ENCODE measurements around the gene COA3. TPM values are rescaled to one million over a fixed set of nuclear protein-coding genes. Genes with fewer than 3 reads are reported as not detected.

Gene COA3
- total RNA-seq, 1 experiment from 2014 or later, result 48.8 TPM

DNA sequence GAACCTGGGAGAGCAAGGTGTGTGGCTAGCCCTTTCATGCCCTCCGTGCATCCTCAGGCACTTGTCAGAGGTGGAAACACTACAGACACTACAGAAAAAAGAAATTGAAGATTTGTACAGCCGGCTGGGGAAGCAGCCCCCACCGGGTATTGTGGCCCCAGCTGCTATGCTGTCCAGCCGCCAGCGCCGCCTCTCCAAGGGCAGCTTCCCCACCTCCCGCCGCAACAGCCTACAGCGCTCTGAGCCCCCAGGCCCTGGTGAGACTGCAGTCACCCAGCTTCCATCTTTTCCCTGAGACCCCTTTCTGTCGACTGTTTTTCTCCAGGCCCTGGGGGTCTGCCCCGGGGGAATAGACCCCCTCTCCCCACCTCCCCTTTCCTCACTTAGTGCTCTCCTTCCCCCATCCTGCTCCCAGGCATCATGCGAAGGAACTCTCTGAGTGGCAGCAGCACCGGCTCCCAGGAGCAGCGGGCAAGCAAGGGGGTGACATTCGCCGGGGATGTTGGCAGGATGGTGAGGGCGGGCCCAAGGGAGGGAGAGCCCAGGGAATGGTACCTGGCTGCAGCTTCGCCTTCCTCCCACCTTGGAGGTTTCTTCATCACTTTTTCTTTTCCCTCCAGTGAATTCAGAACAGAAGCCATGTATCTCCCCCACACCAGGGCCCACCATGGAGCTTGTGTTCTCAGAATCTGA, 2.3 kb downstream of the COA3 start:
- Histone ChIP-seq H3K9me3 (ENCODE audit: control insufficient read depth, insufficient read depth, low read depth, low read length) (no peaks in the 10 kb centered on the region), H3K27ac (ENCODE audit: low read length) (no peak overlapping the region), H3K4me1 (ENCODE audit: control insufficient read depth, insufficient read depth, low read length) (peaks cover 6% of the 10 kb centered on the region), H3K4me3 (ENCODE audit: low read depth in 2 of 2, low read length in 2 of 2) (no peak overlapping the region), H3K27me3 (ENCODE audit: control insufficient read depth, insufficient read depth, low read length) (no peaks in the 10 kb centered on the region), H3K36me3 (ENCODE audit: control insufficient read depth, insufficient read depth, low read length) (no peaks in the 10 kb centered on the region)
- in situ Hi-C loops (cut with HindIII; ENCODE audit: low pct_unique_long_range_greater_than_20kb, low sequenced_read_pairs), result no loop called here
- DNase-seq (ENCODE audit: low read depth, low spot score), result no peak
- intact Hi-C loops (cut with micrococcal nuclease; ENCODE audit: unreplicated experiment), result no loop called here
- ChIA-PET POLR2A (no interaction called here), CTCF (no interaction called here)
- TF ChIP-seq, protein P1, sequence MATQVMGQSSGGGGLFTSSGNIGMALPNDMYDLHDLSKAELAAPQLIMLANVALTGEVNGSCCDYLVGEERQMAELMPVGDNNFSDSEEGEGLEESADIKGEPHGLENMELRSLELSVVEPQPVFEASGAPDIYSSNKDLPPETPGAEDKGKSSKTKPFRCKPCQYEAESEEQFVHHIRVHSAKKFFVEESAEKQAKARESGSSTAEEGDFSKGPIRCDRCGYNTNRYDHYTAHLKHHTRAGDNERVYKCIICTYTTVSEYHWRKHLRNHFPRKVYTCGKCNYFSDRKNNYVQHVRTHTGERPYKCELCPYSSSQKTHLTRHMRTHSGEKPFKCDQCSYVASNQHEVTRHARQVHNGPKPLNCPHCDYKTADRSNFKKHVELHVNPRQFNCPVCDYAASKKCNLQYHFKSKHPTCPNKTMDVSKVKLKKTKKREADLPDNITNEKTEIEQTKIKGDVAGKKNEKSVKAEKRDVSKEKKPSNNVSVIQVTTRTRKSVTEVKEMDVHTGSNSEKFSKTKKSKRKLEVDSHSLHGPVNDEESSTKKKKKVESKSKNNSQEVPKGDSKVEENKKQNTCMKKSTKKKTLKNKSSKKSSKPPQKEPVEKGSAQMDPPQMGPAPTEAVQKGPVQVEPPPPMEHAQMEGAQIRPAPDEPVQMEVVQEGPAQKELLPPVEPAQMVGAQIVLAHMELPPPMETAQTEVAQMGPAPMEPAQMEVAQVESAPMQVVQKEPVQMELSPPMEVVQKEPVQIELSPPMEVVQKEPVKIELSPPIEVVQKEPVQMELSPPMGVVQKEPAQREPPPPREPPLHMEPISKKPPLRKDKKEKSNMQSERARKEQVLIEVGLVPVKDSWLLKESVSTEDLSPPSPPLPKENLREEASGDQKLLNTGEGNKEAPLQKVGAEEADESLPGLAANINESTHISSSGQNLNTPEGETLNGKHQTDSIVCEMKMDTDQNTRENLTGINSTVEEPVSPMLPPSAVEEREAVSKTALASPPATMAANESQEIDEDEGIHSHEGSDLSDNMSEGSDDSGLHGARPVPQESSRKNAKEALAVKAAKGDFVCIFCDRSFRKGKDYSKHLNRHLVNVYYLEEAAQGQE (IDR thresholded peaks at IDR 0.05; ENCODE audit: insufficient read depth in 1 of 2, low read depth in 2 of 2, low read length in 1 of 2), result no peak
- TF ChIP-seq, protein P2, sequence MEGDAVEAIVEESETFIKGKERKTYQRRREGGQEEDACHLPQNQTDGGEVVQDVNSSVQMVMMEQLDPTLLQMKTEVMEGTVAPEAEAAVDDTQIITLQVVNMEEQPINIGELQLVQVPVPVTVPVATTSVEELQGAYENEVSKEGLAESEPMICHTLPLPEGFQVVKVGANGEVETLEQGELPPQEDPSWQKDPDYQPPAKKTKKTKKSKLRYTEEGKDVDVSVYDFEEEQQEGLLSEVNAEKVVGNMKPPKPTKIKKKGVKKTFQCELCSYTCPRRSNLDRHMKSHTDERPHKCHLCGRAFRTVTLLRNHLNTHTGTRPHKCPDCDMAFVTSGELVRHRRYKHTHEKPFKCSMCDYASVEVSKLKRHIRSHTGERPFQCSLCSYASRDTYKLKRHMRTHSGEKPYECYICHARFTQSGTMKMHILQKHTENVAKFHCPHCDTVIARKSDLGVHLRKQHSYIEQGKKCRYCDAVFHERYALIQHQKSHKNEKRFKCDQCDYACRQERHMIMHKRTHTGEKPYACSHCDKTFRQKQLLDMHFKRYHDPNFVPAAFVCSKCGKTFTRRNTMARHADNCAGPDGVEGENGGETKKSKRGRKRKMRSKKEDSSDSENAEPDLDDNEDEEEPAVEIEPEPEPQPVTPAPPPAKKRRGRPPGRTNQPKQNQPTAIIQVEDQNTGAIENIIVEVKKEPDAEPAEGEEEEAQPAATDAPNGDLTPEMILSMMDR (IDR thresholded peaks at IDR 0.05), result no peak
- TF ChIP-seq TCF7L2 (IDR thresholded peaks at IDR 0.05; ENCODE audit: low read depth, low read length), result no peak
- no peak for TF ChIP-seq SIN3A (IDR thresholded peaks at IDR 0.05; ENCODE audit: borderline replicate concordance, insufficient read depth, low read depth, low read length)
- no peak for TF ChIP-seq POLR2AphosphoS5 (IDR thresholded peaks at IDR 0.05; ENCODE audit: low read depth, low read length)
- ATAC-seq, result no peak
- no TSS peak for BruUV-seq (replicated peaks)

DNA sequence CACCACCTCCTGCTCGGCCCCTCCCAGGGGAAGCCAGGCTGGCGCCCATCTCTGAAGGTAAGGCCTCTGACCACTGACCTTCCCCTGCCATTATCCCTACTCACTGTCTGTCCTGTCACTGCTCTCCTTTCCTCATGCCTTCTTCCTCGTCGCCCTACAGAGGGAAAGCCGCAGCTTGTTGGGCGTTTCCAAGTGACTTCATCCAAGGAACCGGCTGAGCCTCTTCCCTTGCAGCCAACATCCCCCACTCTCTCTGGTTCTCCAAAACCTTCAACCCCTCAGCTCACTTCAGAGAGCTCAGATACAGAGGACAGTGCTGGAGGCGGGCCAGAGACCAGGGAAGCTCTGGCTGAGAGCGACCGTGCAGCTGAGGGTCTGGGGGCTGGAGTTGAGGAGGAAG, 3.0 kb downstream of the COA3 start:
- H3K27me3 ChIP-seq (ENCODE audit: control insufficient read depth, insufficient read depth, low read length), result no peaks in the 10 kb centered on the region
- H3K36me3 ChIP-seq (ENCODE audit: control insufficient read depth, insufficient read depth, low read length), result no peaks in the 10 kb centered on the region
- BruUV-seq (replicated peaks), result no TSS peak
- ChIA-PET CTCF (no interaction called here), POLR2A (no interaction called here)
- no peak overlapping the region for H3K27ac ChIP-seq (ENCODE audit: low read length)
- H3K4me1 ChIP-seq (ENCODE audit: control insufficient read depth, insufficient read depth, low read length), result peaks cover 6% of the 10 kb centered on the region
- DNase-seq (ENCODE audit: low read depth, low spot score) (no peak), ATAC-seq (no peak)
- intact Hi-C loops (cut with micrococcal nuclease; ENCODE audit: unreplicated experiment) (no loop called here), in situ Hi-C loops (cut with HindIII; ENCODE audit: low pct_unique_long_range_greater_than_20kb, low sequenced_read_pairs) (no loop called here)
- no peak overlapping the region for H3K4me3 ChIP-seq (ENCODE audit: low read depth in 2 of 2, low read length in 2 of 2)
- TF ChIP-seq POLR2AphosphoS5 (IDR thresholded peaks at IDR 0.05; ENCODE audit: low read depth, low read length), result no peak
- TF ChIP-seq TCF7L2 (IDR thresholded peaks at IDR 0.05; ENCODE audit: low read depth, low read length), result no peak
- TF ChIP-seq, protein P2 (IDR thresholded peaks at IDR 0.05), result no peak
- TF ChIP-seq SIN3A (IDR thresholded peaks at IDR 0.05; ENCODE audit: borderline replicate concordance, insufficient read depth, low read depth, low read length), result no peak
- TF ChIP-seq, protein P1 (IDR thresholded peaks at IDR 0.05; ENCODE audit: insufficient read depth in 1 of 2, low read depth in 2 of 2, low read length in 1 of 2), result no peak
- H3K9me3 ChIP-seq (ENCODE audit: control insufficient read depth, insufficient read depth, low read depth, low read length), result no peaks in the 10 kb centered on the region

Data from Panc1 (cell line).